SK-N-SH (cell line): Measurements from ENCODE around the gene JMJD6.

ENCODE experiments used
- CHD2 ChIP-seq: fragments of 150-350 bp; IDR thresholded peaks from 2 replicates; pipeline ENCODE4 v1.6.1; 2018; ENCODE audit warnings: low read length; ENCODE audit not compliant: partially characterized antibody
- CTCF ChIP-seq: fragments of 200-600 bp; sonication (generic); IDR thresholded peaks from 2 replicates; pipeline ENCODE4 v1.6.1; 2017; ENCODE audit warnings: antibody characterized with exemption, mild to moderate bottlenecking, moderate library complexity
- ELF1 ChIP-seq: IDR thresholded peaks from 2 replicates; pipeline ENCODE4 v1.4.0; 2012
- EP300 ChIP-seq, 2 experiments: IDR thresholded peaks; 2 replicates each; pipeline versions ENCODE4 v1.4.0 to v1.6.1; 2012; ENCODE audit warnings: borderline replicate concordance in 1 of 2, low read depth in 1 of 2, low read length in 1 of 2
- FOXM1 ChIP-seq: IDR thresholded peaks from 2 replicates; pipeline ENCODE4 v1.4.0; 2012; ENCODE audit warnings: low read depth, mild to moderate bottlenecking
- GABPA ChIP-seq: IDR thresholded peaks from 2 replicates; pipeline ENCODE4 v1.4.0; 2012; ENCODE audit warnings: low read depth, mild to moderate bottlenecking
- MXI1 ChIP-seq: IDR thresholded peaks from 2 replicates; pipeline ENCODE4 v1.6.1; 2012; ENCODE audit warnings: mild to moderate bottlenecking, low read depth, low read length, improper control_type of control experiment
- POLR2AphosphoS5 ChIP-seq: IDR thresholded peaks from 2 replicates; pipeline ENCODE4 v1.6.1; 2012; ENCODE audit warnings: low read depth, low read length
- TAF1 ChIP-seq: IDR thresholded peaks from 2 replicates; pipeline ENCODE4 v1.6.1; 2012; ENCODE audit warnings: low read depth, mild to moderate bottlenecking, low read length, moderate library complexity, borderline replicate concordance
- TCF12 ChIP-seq: IDR thresholded peaks from 2 replicates; pipeline ENCODE4 v1.4.0; 2012
- TEAD4 ChIP-seq: IDR thresholded peaks from 2 replicates; pipeline ENCODE4 v1.4.0; 2012; ENCODE audit warnings: mild to moderate bottlenecking, borderline replicate concordance; ENCODE audit not compliant: insufficient read depth
- USF2 ChIP-seq: fragments of 150-350 bp; IDR thresholded peaks from 2 replicates; pipeline ENCODE4 v1.6.1; 2017; ENCODE audit warnings: antibody characterized with exemption, low read length, low read depth, borderline replicate concordance
- YY1 ChIP-seq: IDR thresholded peaks from 2 replicates; pipeline ENCODE4 v1.4.0; 2012; ENCODE audit warnings: low read depth, mild to moderate bottlenecking

- TF ChIP-seq ELF1 (no peak), POLR2AphosphoS5 (no peak), USF2 (no peak), CTCF (no peak), TEAD4 (no peak), YY1 (no peak), EP300 (IDR thresholded peaks at IDR 0.05; ENCODE audit: borderline replicate concordance in 1 of 2, low read depth in 1 of 2, low read length in 1 of 2) (no peak), MXI1 (no peak), CHD2 (no peak), TAF1 (no peak), GABPA (no peak), FOXM1 (no peak), TCF12 (no peak)
Observed at GRCh38 chr17:76721463-76721862, 4.9 kb downstream of the JMJD6 start.
